Keratinocyte (primary cell): ENCODE measurements around the gene TMEM94. TPM values are rescaled to one million over a fixed set of nuclear protein-coding genes. Genes with fewer than 3 reads are reported as not detected.

ENCODE experiments used
- DNase-seq: peaks from one replicate; pipeline ENCODE4 v3.0.0-alpha.2; 2011; ENCODE audit warnings: low read depth, missing footprints, low spot score
- FAIRE-seq: peaks from 2 replicates; lab custom pipeline; 2011; peaks lifted over from hg19 to GRCh38; lab: Jason Lieb, UNC
- H2AFZ ChIP-seq: 2 replicates; pipeline ENCODE4 v1.6.0; 2012; ENCODE audit warnings: low read length, control low read depth, inconsistent platforms; ENCODE audit not compliant: control insufficient read depth
- H3K27ac ChIP-seq: 2 replicates; pipeline ENCODE4 v1.5.1; 2011; ENCODE audit warnings: low read length; ENCODE audit not compliant: control insufficient read depth, insufficient read depth
- H3K27me3 ChIP-seq: 3 replicates; pipeline ENCODE4 v1.6.0; 2011; ENCODE audit warnings: low read length; ENCODE audit not compliant: control insufficient read depth, insufficient read depth; ENCODE audit errors: extremely low read depth
- H3K36me3 ChIP-seq, 2 experiments: 2 replicates in 1 of 2; 3 replicates in 1 of 2; pipeline ENCODE4 v1.5.1; 2011; ENCODE audit warnings: low read length in 2 of 2, mild to moderate bottlenecking in 1 of 2; ENCODE audit not compliant: control insufficient read depth in 2 of 2, insufficient read depth in 2 of 2; ENCODE audit errors: extremely low read depth in 1 of 2
- H3K4me1 ChIP-seq: 3 replicates; pipeline ENCODE4 v1.5.1; 2011; ENCODE audit warnings: low read length; ENCODE audit not compliant: control insufficient read depth, insufficient read depth; ENCODE audit errors: extremely low read depth
- H3K4me2 ChIP-seq: 3 replicates; pipeline ENCODE4 v1.6.0; 2011; ENCODE audit warnings: low read depth, low read length; ENCODE audit not compliant: control insufficient read depth, insufficient read depth; ENCODE audit errors: extremely low read depth
- H3K4me3 ChIP-seq, 3 experiments: fragments of 200-600 bp in 1 of 3; sonication (generic) in 1 of 3; 2 replicates in 2 of 3; 3 replicates in 1 of 3; pipeline ENCODE4 v1.5.1; 2011 to 2016; ENCODE audit warnings: low read length in 3 of 3, mild to moderate bottlenecking in 3 of 3, control low read depth in 2 of 3, inconsistent platforms in 1 of 3, low read depth in 1 of 3, mixed read lengths in 1 of 3, mixed run types in 1 of 3, moderate library complexity in 1 of 3; ENCODE audit not compliant: control insufficient read depth in 2 of 3, insufficient read depth in 2 of 3; ENCODE audit errors: extremely low read depth in 1 of 3
- H3K79me2 ChIP-seq: 2 replicates; pipeline ENCODE4 v1.6.0; 2012; ENCODE audit warnings: low read length; ENCODE audit not compliant: control insufficient read depth, insufficient read depth
- H3K9ac ChIP-seq: 3 replicates; pipeline ENCODE4 v1.6.0; 2011; ENCODE audit warnings: low read length; ENCODE audit not compliant: control insufficient read depth, insufficient read depth; ENCODE audit errors: extremely low read depth
- H3K9me1 ChIP-seq: 3 replicates; pipeline ENCODE4 v1.6.0; 2011; ENCODE audit warnings: low read length; ENCODE audit not compliant: control insufficient read depth, insufficient read depth; ENCODE audit errors: extremely low read depth
- H3K9me3 ChIP-seq: 2 replicates; pipeline ENCODE4 v1.5.1; 2012; ENCODE audit warnings: low read depth, low read length; ENCODE audit not compliant: control insufficient read depth
- H4K20me1 ChIP-seq: 3 replicates; pipeline ENCODE4 v1.6.0; 2011; ENCODE audit warnings: low read length; ENCODE audit not compliant: control insufficient read depth, insufficient read depth; ENCODE audit errors: extremely low read depth
- CTCF ChIP-seq, 3 experiments: IDR thresholded peaks in 1 of 3; conservative IDR thresholded peaks in 1 of 3; optimal IDR thresholded peaks in 1 of 3; 2 replicates in 2 of 3; 3 replicates in 1 of 3; pipeline versions ENCODE3 to v1.5.1; 2011; ENCODE audit warnings: low read length in 3 of 3, mild to moderate bottlenecking in 3 of 3, moderate library complexity in 2 of 3, control low read depth in 1 of 3, inconsistent platforms in 1 of 3; ENCODE audit not compliant: insufficient read depth in 2 of 3; ENCODE audit errors: extremely low read depth in 1 of 3
- EZH2 ChIP-seq: IDR thresholded peaks from one replicate; pipeline ENCODE4 v1.6.1; 2012; ENCODE audit warnings: inconsistent platforms, mild to moderate bottlenecking, low read length, moderate library complexity
- dilution Hi-C: fragments of 300-500 bp; cut with MboI; formaldehyde crosslinking; loops from one replicate; pipeline ENCODE4 v1.7.0; 2020; ENCODE audit warnings: low sequenced_read_pairs; ENCODE audit not compliant: extremely low pct_ligation_motif_present
- polyA plus RNA-seq, 5 experiments: library from polyadenylated mRNA; depleted of rRNA in 3 of 5; stranded (reverse) in 3 of 5; stranded (forward) in 1 of 5; unstranded in 1 of 5; fragments of >200 nt; gene quantifications; 1 replicate in 1 of 5; 2 replicates in 3 of 5; 3 replicates in 1 of 5; pipeline versions ENCODE4 v1.2.1 to v1.2.3, GENCODE V29; 2011 to 2012; ENCODE audit warnings: missing spikeins in 2 of 5, low read depth in 1 of 5, low replicate concordance in 1 of 5

Gene TMEM94
- polyA plus RNA-seq, 1 donor (not counting 4 experiments of a cell fraction or from before 2014, with no cell fraction given) = 13.6 TPM

GRCh38 chr17:75490953-75491649 is 34.7 kb downstream of the TMEM94 start:
- no peak for FAIRE-seq
- H2AFZ ChIP-seq = no peak overlapping the region
- H3K27me3 ChIP-seq = no peaks in the 10 kb centered on the region
- no peak overlapping the region for H3K9ac ChIP-seq
- TF ChIP-seq EZH2 = no peak
- H3K27ac ChIP-seq = no peak overlapping the region
- no peaks in the 10 kb centered on the region for H4K20me1 ChIP-seq
- dilution Hi-C loops = no loop called here
- no peaks in the 10 kb centered on the region for H3K4me1 ChIP-seq
- no peak for DNase-seq
- H3K36me3 ChIP-seq = peaks cover 6 to 7% of the 10 kb centered on the region in 2 experiments
- no peaks in the 10 kb centered on the region for H3K79me2 ChIP-seq
- H3K4me3 ChIP-seq = no peak overlapping the region
- no peak overlapping the region for H3K4me2 ChIP-seq
- H3K9me3 ChIP-seq = no peaks in the 10 kb centered on the region
- H3K9me1 ChIP-seq = no peaks in the 10 kb centered on the region

- DNase-seq = no peak
- dilution Hi-C loops = no loop called here
- no peak for FAIRE-seq
- Histone ChIP-seq H4K20me1 (no peaks in the 10 kb centered on the region), H3K4me1 (no peaks in the 10 kb centered on the region), H3K27ac (no peak overlapping the region), H3K79me2 (no peaks in the 10 kb centered on the region), H2AFZ (no peak overlapping the region), H3K36me3 (peaks cover 6% of the 10 kb centered on the region in 2 experiments), H3K9me3 (no peaks in the 10 kb centered on the region), H3K9ac (no peak overlapping the region), H3K4me3 (no peak overlapping the region), H3K4me2 (no peak overlapping the region), H3K9me1 (no peaks in the 10 kb centered on the region), H3K27me3 (no peaks in the 10 kb centered on the region)
- TF ChIP-seq CTCF (optimal IDR thresholded peaks at IDR 0.05 in 1 of 3, IDR thresholded peaks at IDR 0.05 in 1 of 3, conservative IDR thresholded peaks at IDR 0.05 in 1 of 3; ENCODE audit: extremely low read depth in 1 of 3, insufficient read depth in 2 of 3, low read length in 3 of 3) (no peak), EZH2 (no peak)
These were observed 35.2 kb downstream of the TMEM94 start for GRCh38 chr17:75491680-75492079.
